Ovary (tissue), 9 donors: ENCODE measurements around the gene FGF3. TPM values are rescaled to one million over a fixed set of nuclear protein-coding genes. Genes with fewer than 3 reads are reported as not detected.

ENCODE experiments used
- DNase-seq, 5 donors: peaks; one replicate each; pipeline ENCODE4 v3.0.0-alpha.2; 2019 to 2020
- H3K27ac ChIP-seq, 2 donors: fragments of 200-600 bp; one replicate each; pipeline versions ENCODE4 v1.5.1 to v1.8.0; 2019 to 2022
- H3K27me3 ChIP-seq: fragments of 200-600 bp; one replicate; pipeline ENCODE4 v1.8.0; 2022
- H3K36me3 ChIP-seq: fragments of 200-600 bp; sonication (generic); one replicate; pipeline ENCODE4 v1.5.1; 2019
- H3K4me1 ChIP-seq: one replicate; pipeline ENCODE4 v1.8.1; 2013; ENCODE audit warnings: mild to moderate bottlenecking, moderate library complexity; ENCODE audit not compliant: insufficient read depth
- H3K4me3 ChIP-seq: fragments of 200-600 bp; sonication (generic); one replicate; pipeline ENCODE4 v1.5.1; 2017
- H3K9me3 ChIP-seq, 2 donors: fragments of 200-600 bp in 1 of 2; sonication (generic) in 1 of 2; one replicate each; pipeline versions ENCODE4 v1.5.1 to v1.8.1; 2013 to 2019; ENCODE audit warnings: mild to moderate bottlenecking in 1 of 2, moderate library complexity in 1 of 2
- EP300 ChIP-seq: sonication (generic); formaldehyde crosslinking; IDR thresholded peaks from one replicate; pipeline ENCODE4 v1.6.1; 2017; ENCODE audit warnings: antibody characterized with exemption
- POLR2A ChIP-seq: fragments of 450-650 bp; IDR thresholded peaks from one replicate; pipeline ENCODE4 v1.6.1; 2017; ENCODE audit warnings: antibody characterized with exemption, mild to moderate bottlenecking, moderate library complexity
- WGBS, 3 donors: extraction: QIAGEN DNeasy Blood & Tissue Kit in 1 of 3; methylation state at CpG; one replicate each; pipeline versions ENCODE4 v1.1.5 to v1.1.7; 2013 to 2017; 5-methylcytosine and 5-hydroxymethylcytosine counted together
- intact Hi-C, 4 donors: fragments of 100-400 bp; cut with DNase I; formaldehyde crosslinking; loops; one replicate each; pipeline versions ENCODE4 v1.11.0 to v1.15.1; 2022 to 2023
- polyA plus RNA-seq, 2 donors: library from polyadenylated mRNA; stranded (reverse); fragments of 200-250 nt in 1 of 2; fragments of 350-450 nt in 1 of 2; fragmentation: Illumina TruSeq in 1 of 2; extraction: RNeasy Lipid Tissue Mini Kit (QIAGEN cat#74804) in 1 of 2; gene quantifications; one replicate each; pipeline ENCODE4 v1.2.3, GENCODE V29; 2013 to 2014
- total RNA-seq, 7 donors: library from RNA; depleted of rRNA in 2 of 7; stranded (reverse); fragments of >200 nt in 2 of 7; fragmentation: NEBNext Ultra II Directional in 3 of 7; extraction: Animal tissue kit (Norgen Biotek cat#: 25700) in 3 of 7; gene quantifications; one replicate each; pipeline versions ENCODE4 v1.1.0 to v1.2.4, GENCODE V29; 2016 to 2023
- TF ChIP-seq, protein P1 (sequence below), 3 donors: fragments of 450-650 bp in 2 of 3; fragments of 200-600 bp in 1 of 3; IDR thresholded peaks; one replicate each; pipeline versions ENCODE4 v1.5.1 to v1.8.0; 2016 to 2022; ENCODE audit warnings: antibody characterized with exemption in 3 of 3, mild to moderate bottlenecking in 1 of 3
- donor health status: DM: no; HTN: no; CAD: no; lungs with moderate emphysema.
- donor health status: DM: no; HTN: no; CAD: no.
- donor health status: Bipolar disorder and iron deficiency.
- donor health status: DM: yes; HTN: yes; CAD: no.
- donor health status: DM: no; HTN: no; CAD: no.
- donor health status: DM: yes; HTN: yes; CAD: no.

FGF3 gene
- total and polyA plus RNA-seq, 9 donors, result not detected

DNA sequence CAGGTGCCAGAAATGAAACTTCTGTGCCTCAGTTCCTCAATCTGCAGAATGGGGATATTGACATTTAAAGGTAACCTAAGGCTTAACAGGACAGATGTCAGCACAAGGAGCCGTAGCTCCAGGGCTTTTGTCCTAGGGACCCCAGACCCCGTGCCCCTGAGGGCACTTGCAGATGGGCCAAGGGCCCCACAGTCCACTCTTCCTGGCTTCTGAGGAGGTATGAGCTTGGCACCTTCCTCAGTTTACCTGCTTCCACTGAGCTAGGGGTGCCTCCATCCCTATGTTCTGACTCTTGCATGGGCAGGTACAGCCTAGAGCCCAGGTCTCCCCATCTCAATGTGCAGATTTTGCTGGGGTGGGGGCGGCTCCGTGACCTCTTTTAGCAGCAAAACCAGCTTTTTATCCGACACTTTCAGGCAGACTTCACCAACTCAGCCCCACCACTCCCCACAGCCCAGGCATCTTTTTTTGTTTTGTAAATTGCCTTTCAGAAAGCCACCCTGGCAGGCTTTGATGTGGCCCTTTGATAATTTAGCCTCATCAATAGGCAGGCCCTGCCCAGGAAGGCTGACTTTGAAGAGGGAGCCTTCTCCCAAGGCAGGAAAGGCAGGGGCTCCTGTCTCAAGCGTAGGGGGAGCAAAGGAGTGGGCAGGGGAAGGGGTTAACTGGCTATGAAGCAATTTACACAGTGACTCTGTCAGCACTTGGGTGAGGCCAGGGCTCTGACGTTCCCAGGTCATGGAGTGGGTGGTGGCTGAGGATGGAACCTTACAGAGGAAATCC is 23.7 kb upstream of the FGF3 start:
- no peaks in the 10 kb centered on the region for H3K9me3 ChIP-seq
- peak in 2 of 5 donors; percentile 1 to 7 for DNase-seq
- no peak for TF ChIP-seq EP300
- no peak for TF ChIP-seq POLR2A
- TF ChIP-seq, protein P1, sequence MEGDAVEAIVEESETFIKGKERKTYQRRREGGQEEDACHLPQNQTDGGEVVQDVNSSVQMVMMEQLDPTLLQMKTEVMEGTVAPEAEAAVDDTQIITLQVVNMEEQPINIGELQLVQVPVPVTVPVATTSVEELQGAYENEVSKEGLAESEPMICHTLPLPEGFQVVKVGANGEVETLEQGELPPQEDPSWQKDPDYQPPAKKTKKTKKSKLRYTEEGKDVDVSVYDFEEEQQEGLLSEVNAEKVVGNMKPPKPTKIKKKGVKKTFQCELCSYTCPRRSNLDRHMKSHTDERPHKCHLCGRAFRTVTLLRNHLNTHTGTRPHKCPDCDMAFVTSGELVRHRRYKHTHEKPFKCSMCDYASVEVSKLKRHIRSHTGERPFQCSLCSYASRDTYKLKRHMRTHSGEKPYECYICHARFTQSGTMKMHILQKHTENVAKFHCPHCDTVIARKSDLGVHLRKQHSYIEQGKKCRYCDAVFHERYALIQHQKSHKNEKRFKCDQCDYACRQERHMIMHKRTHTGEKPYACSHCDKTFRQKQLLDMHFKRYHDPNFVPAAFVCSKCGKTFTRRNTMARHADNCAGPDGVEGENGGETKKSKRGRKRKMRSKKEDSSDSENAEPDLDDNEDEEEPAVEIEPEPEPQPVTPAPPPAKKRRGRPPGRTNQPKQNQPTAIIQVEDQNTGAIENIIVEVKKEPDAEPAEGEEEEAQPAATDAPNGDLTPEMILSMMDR (IDR thresholded peaks at IDR 0.05), result no peak
- H3K4me1 ChIP-seq, result no peaks in the 10 kb centered on the region
- no peaks in the 10 kb centered on the region for H3K36me3 ChIP-seq
- H3K4me3 ChIP-seq, result no peak overlapping the region
- 45 to 46% (median 45%) methylated on average over 7 of the region's 7 CpGs for WGBS, 3 donors
- no peaks in the 10 kb centered on the region for H3K27me3 ChIP-seq
- intact Hi-C loops, result no loop called here
- no peak overlapping the region for H3K27ac ChIP-seq

DNA sequence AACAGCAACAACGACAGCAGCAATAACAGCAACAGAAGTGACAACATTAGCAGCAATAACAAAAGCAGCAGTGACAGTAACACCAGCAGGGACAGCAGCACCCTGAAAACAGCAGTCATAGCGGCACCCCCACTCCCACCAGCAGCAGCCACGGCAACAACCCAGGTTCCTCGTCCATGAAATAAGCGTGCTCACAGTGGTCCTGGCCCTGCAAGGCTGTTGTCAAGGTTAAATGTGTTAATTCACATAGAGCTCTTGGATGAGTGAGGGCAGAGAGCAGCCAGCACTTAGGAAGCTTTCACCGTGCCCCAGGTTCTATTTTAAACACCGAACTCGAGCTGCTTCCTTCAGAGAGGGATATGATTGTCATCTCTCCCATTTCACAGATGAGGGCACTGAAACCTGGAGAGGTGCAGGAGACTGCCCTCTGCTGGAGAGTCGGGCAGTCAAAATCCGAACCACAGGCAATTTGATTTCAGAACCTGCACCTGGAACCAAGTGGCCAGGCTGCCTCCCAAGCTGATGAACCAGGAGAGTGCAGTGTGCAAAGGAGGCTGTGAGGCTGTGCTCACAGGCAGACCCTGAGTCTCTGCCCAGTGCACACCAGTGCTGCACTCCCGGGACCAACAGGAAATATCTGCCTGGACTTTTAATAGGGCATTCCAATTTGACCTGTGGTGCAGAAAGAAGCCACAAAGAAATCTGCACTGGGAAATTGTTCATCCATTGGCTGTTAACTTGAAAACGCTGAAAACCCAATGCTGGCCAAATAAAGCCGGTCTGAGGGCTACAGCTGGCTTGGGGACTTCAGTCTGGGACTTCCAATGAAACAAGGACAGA is 22.9 kb upstream of the FGF3 start:
- no peak overlapping the region for H3K4me3 ChIP-seq
- no peaks in the 10 kb centered on the region for H3K4me1 ChIP-seq
- no peak overlapping the region for H3K27ac ChIP-seq
- DNase-seq, result peak in 2 of 5 donors; percentile 2 to 4
- H3K9me3 ChIP-seq, result no peaks in the 10 kb centered on the region
- no peak for TF ChIP-seq POLR2A
- no peak for TF ChIP-seq EP300
- TF ChIP-seq, protein P1 (IDR thresholded peaks at IDR 0.05), result no peak
- H3K27me3 ChIP-seq, result no peaks in the 10 kb centered on the region
- no peaks in the 10 kb centered on the region for H3K36me3 ChIP-seq
- WGBS, 3 donors, result 47 to 55% (median 53%) methylated on average over 13 of the region's 13 CpGs
- intact Hi-C loops, result no loop called here

DNA sequence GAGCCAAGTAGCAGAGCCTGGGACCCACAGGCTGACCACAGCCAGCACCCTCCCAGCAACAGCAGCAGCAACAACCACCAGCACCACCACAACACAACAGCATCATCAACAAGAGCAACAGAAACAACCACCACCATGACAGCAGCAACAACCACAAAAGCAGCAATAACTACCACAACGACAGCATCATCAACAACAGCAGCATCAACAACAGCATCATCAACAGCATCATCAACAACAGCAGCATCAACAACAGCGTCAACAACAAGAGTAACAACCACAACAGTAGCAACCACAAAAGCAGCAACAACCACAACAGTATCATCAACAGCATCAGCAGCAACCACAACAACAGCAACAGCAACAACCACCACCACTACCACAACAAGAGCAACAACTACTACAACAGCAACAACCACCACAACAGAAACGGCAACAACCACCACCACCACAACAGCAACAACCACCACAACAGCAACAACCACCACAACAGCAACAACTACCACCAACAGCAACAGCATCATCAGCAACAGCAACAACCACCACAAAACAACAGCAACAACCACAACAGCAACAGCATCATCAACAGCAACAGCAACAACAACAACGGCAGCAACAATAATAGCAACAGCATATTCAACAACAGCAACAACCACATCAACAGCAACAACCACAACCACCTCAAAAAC is 22.1 kb upstream of the FGF3 start:
- Histone ChIP-seq H3K27me3 (no peaks in the 10 kb centered on the region), H3K4me1 (no peaks in the 10 kb centered on the region), H3K36me3 (no peaks in the 10 kb centered on the region), H3K9me3 (no peaks in the 10 kb centered on the region), H3K4me3 (no peak overlapping the region), H3K27ac (no peak overlapping the region)
- WGBS, 3 donors, result 60 to 92% (median 66%) methylated on average over 4 of the region's 4 CpGs
- TF ChIP-seq, protein P1 (IDR thresholded peaks at IDR 0.05), result no peak
- TF ChIP-seq EP300, result no peak
- DNase-seq, result no peak
- intact Hi-C loops, result no loop called here

DNA sequence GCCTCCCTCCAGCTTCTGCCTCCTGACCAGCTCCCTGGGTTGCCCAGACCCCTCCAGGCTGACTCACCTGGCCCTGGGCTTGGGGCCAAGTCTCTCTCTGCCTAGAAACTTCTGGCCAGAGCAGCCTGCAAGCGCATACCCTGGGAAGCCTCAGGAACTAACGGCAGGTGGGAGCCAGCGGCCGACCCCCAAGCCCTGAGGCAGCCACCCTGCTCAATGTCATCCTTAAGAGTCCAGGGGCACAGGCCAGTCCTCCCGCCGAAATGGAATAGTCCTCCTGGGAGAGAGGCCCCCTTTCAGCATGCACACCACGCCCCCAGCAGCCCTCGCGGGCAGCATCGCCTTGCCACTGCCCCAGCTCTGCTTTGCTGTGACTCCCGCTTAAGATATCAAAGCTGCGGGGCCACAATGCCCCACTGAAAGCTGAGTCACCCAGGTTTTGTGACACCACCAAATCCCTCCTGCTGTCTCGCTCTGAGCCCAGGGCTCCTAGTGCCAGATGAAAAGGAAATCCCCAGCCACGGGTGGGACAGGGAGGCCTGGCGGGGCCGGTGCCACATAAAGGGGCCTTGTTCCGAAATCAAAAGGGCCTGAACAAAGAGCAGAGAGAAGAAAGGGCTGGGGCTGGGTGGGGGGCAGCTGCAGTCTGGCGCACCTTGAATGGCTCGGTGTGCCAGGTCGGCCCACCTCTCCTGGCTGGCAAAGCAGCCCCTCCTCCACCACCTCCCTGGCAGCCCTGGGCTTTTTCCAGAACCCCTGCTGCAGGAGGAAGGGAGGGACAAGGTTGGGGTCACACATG is 21.4 kb upstream of the FGF3 start:
- no peaks in the 10 kb centered on the region for H3K9me3 ChIP-seq
- no peak overlapping the region for H3K4me3 ChIP-seq
- H3K27ac ChIP-seq, result no peak overlapping the region
- no peaks in the 10 kb centered on the region for H3K36me3 ChIP-seq
- no peaks in the 10 kb centered on the region for H3K4me1 ChIP-seq
- WGBS, 3 donors, result 55 to 62% (median 60%) methylated on average over 20 of the region's 20 CpGs
- no peak for TF ChIP-seq EP300
- TF ChIP-seq, protein P1 (IDR thresholded peaks at IDR 0.05), result no peak
- TF ChIP-seq POLR2A, result no peak
- no peaks in the 10 kb centered on the region for H3K27me3 ChIP-seq
- intact Hi-C loops, result no loop called here
- DNase-seq, result peak in 2 of 5 donors; percentile 5 to 17
